ENCODE data around the gene FADS6.

DNA sequence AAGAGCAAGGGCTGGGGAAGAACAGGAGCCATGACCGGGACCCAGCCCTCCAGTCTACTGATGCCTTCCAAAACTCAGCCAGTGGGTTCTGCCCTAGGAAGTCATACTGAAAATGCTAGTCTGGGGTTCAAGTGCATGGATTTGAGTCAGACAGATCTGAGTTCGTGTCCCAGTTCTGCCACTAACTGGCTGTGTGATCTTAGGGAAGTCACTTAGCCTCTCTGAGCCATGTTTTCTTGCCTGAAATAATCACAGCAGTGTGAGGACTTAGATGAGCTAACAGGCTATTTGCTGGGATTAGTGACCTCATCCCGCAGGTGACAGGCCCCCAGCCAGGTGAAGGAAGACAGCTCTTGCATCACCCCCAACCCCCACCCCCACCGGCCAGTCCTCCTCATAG is 38.1 kb downstream of the FADS6 start:
- TF ChIP-seq, protein P1, sequence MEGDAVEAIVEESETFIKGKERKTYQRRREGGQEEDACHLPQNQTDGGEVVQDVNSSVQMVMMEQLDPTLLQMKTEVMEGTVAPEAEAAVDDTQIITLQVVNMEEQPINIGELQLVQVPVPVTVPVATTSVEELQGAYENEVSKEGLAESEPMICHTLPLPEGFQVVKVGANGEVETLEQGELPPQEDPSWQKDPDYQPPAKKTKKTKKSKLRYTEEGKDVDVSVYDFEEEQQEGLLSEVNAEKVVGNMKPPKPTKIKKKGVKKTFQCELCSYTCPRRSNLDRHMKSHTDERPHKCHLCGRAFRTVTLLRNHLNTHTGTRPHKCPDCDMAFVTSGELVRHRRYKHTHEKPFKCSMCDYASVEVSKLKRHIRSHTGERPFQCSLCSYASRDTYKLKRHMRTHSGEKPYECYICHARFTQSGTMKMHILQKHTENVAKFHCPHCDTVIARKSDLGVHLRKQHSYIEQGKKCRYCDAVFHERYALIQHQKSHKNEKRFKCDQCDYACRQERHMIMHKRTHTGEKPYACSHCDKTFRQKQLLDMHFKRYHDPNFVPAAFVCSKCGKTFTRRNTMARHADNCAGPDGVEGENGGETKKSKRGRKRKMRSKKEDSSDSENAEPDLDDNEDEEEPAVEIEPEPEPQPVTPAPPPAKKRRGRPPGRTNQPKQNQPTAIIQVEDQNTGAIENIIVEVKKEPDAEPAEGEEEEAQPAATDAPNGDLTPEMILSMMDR (conservative IDR thresholded peaks at IDR 0.05; ENCODE audit: low read depth, low read length) = no peak
- no peak for TF ChIP-seq EZH2phosphoT487 (IDR thresholded peaks at IDR 0.05; ENCODE audit: borderline replicate concordance, low read length)
- no peak for TF ChIP-seq EZH2 (IDR thresholded peaks at IDR 0.05; ENCODE audit: low read length, unreplicated experiment)

Data from PC-3 (cell line).